GM19397 (cell line): ENCODE data around the gene TCERG1L.
"Not testable (repeated sequence)": the region's sequence is repeated elsewhere in the genome, so short reads cannot be mapped to it uniquely, and the experiment has no call there.

ENCODE experiments used
- ATAC-seq: cut with Tn5 transposase; IDR thresholded peaks from one replicate; pipeline ENCODE4 v1.9.1; 2021; ENCODE audit warnings: mild to moderate bottlenecking, moderate library complexity; ENCODE audit not compliant: unreplicated experiment

The TCERG1L gene

GRCh38 chr10:131172433-131172832 lies 139.1 kb downstream of the TCERG1L start:
- ATAC-seq: no peak

- ATAC-seq: no peak
Measured at GRCh38 chr10:131169146-131169545, 142.4 kb downstream of the TCERG1L start.

DNA sequence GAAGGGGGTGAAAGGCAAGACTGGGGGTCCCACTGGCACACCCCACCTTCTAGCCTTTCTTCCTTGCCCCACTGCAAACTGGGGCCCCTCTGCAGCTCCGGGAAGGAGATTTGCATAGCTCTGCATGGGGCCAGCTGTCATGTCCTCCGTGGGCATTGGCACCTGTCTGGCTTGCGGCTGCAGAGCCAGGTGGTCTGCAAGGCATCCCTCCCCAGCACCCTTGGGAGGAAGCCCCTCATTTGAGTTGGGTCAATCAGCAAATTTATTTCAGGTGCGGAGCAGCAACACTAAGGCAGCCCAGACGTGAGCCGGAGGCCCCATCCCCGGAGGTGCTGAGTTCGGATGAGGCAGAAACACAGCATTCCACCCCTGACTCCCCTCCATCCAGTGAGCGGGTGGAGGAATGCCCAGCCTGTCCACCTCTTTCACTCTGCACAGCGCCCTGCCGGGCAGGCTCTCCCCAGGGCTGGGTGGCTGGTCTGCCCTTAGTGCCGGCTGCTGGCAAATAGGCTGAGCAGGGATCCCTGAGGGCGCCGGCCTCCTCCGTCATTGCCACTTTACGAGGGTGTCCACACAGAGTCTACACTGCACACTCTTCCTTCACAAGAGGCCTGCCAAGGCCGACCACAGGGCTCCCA lies 143.2 kb downstream of the TCERG1L start:
- no peak for ATAC-seq

- no peak for ATAC-seq
Measured at GRCh38 chr10:131167036-131167860, 144.3 kb downstream of the TCERG1L start.

DNA sequence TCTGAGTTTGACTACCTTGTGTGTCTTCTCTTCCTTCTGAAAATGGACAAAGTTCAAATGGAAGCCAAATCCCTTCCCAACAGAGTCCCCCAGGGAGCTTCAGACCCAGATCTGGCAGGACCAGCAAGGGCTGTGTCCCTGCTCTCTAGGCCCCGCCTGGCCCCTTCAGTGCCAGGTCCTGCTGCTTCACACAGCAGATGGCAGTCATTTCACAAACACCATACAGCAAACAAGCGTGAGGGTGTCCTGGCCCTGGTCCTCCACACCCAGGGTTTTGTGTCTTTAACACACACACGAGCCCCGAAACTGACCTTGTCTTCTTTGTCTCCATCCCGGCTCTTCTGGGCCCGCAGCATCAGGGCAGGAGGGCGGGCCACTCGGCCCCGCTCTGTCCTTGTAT lies 145.0 kb downstream of the TCERG1L start:
- no peak for ATAC-seq

DNA sequence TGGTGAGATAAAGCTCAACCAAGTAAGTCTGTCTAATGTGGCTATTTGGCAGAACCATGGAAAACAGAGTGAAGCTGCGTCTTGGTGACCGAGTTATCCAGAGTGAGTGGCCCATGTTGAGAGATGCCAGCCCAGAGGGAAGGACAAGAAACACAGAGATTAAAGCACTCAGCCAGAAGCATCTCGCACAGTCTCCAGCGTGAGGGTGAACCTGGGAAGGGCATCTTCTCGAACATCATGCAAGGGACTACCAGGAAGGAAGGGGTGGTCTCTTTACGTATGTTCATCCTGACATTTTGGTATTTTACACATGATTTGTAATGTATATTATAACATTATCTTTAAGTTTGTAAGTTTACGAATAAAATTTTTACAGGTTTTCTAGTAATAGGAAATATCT lies 146.4 kb downstream of the TCERG1L start:
- no peak for ATAC-seq

DNA sequence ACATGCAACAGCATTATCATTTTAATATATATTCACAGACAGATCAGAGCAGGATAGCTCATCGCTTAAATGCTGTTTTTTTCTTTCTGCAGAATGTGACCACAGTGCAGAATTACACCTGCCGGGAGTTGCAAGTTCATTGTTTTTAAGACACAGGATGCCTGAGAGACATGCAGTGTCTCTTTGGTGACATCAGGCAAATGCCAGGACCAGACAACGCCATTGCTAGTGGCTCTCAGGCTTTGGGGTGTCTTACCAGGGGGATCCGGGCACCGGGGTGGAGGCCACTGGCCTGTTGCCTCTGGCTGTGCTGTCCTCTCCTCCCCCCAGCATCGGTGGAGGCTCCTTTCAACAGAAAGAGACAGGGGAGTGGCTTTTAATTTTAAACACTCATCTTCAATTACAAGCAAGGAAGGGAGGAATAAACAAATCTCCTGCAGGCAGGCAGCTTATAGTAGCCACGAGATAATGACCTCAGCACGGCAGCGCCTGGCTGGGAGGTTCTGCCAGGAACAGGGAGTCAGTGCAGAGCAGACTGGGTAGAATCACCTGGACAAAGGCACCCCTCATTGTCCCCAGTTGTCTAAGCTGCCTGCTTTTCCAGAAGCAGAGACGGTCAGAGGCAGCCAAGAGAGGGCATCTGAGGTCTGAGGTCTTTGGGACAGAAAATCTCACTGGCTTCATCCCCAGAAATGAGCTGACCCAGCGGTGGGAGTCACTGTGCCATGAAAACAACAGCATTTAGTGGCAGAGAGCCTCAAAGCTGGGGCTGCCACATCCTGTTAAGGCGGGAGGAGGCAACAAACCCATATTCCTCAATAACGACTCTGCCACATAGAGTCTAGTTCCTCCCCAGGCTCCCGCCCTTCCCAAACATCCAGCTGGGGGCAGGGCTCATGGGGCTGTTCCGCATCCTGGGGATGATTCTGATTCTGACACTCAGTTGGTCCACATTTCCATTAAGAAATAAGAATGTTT lies 148.4 kb downstream of the TCERG1L start:
- ATAC-seq: no peak

DNA sequence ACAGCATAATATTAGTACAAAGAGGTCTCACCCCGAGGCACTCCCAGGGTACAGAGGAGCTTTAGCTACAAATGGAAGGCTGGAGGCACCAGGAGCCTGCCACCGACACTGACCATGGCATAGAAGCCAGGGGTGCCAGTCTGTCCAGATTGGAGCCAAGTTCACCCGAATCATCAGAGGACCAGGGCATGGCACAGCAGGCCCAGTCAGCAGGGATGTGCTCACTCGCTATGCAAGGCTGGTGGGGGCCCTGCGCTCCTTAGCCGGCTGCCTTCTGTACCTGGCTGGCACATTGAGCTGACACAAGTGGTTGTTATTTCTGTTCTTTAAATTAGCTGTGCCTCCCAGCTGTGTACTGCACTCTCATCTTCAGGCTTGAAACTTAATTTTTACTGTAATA lies 149.3 kb downstream of the TCERG1L start:
- ATAC-seq: no peak

DNA sequence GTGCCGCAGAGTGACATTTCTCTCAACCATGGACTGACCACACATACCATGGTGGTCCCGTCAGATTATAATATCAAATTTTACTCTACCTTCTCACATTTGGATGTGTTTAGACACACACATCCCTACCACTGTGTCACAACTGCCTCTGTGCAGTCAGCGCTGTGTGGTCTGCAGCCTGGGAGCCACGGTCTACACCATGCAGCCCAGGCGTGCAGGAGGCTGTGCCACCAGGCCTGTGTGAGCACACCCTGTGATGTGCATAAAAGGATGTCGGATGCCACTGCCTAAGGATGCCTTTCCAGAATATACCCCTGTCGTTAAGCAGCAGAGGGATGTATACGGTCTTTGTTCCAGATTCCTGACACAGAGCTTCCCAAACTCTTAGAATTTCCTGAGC lies 150.4 kb downstream of the TCERG1L start:
- no peak for ATAC-seq

DNA sequence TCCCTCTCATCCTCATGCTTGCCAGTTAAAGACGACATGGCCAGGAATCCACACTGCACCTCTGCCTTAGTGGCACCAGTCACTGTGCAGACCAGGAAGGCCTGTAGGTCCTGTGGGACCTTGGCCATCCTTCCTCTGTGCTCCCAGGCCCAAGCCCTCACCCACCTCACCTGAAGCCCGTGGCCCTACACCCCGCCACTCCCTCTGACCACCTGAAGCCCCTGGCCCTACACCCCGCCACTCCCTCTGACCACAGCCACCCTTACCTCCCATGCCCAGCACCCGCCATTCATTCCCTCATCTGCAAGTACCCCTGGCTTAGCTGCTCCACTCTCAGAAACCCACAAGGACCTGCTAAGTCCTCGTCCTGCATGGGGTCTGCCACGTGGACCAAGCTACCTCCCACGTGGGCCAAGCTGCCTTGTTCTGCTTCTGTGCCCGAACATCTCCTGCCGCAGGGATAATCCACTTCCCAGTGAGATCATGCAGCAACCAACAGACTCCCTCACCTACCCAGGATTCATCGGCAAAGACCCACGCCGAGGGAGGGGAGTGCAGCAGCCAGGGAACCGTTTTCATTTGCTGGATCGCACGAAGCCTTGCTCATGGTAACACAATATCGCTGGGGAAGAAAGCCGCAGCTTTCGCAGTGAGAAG lies 151.2 kb downstream of the TCERG1L start:
- ATAC-seq: no peak

GRCh38 chr10:131159771-131160170 lies 151.8 kb downstream of the TCERG1L start:
- no peak for ATAC-seq

DNA sequence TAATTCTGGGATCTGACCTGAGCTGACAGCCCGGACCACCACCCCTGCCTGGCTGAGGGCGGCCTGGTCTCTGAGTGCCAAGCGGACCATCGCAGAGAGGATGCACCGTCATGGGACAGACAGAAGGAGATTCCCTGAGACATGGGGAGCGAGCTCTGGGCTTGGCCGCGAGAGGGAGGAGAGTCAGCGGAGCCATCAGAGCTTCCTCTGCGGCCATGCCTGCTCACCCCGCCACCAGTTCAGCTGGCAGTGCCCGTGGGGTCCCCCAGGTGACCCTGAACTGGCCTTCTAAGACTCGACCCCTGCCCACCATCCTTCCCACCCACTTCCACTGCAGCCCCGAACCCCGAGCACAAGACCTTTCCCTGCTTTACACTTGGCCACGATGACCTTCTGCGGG lies 152.8 kb downstream of the TCERG1L start:
- no peak for ATAC-seq

DNA sequence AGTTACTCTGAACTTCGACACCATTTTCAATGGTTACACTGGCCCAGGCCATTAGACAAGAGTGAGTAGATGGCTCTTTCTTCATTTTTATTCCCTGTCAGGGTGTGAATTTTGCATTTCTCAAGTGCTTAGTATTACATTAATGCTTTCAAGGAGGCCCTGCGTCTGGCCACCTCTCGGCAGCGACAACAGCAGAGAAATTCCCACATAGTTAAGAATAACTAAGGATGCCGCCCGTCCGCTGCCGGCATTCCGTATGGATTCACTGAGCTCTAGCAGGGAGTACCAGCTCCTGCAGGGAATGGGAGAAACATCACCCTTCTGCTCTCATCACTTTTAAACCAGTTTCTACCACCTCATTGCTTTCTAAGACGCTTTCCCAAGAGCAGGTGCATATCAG lies 153.6 kb downstream of the TCERG1L start:
- no peak for ATAC-seq

DNA sequence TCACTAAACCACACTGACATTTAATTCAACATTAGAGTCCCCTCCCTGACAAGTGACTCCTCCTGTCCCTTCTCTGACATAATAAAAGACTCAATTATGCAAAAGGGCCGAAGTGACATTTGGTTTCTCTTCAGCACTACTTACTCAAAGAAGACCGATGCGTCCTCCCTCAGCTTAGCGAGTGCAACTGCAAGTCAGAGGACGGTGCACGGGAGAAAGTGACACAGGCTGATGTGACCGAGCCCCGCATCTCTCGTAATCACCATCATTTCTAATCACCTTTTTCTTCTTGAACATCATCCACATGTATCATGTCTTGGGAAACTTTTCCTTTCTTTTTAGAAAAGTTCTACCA lies 155.7 kb downstream of the TCERG1L start:
- no peak for ATAC-seq

DNA sequence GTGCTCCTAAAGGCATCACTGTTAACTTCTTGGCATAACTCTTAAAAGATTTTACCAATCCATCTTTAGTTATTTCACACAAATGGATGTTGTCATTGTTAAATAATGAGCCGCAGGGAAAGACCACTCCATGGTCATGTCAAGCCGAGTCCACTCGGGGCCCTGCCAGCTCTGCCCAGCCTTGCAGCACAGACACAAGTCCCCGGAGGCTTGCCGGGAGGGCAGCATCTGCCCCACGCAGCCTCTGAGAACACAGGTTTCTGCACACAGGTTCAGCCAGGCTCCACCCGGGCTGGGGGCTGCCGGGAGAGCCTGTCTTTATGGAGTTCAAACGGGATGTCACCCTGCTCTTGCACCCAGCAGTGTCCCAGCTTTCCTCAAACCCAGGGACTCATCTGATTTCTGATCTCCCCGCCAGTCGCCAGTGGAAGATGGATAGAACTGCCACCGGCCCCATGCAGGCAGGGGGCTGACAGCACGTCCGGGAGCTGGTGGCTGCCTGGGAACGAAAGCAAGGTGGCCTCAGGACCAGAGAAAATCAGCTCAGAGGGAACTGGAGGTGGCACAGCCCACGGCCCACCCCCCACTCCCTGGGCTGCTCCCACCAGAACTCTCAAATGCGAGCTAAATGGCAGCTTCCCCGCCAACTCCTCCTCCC lies 156.2 kb downstream of the TCERG1L start:
- no peak for ATAC-seq

GRCh38 chr10:131154306-131155025 lies 157.1 kb downstream of the TCERG1L start:
- no peak for ATAC-seq

- not testable (repeated sequence) for ATAC-seq
Measured at GRCh38 chr10:131152456-131152855, 159.1 kb downstream of the TCERG1L start.

DNA sequence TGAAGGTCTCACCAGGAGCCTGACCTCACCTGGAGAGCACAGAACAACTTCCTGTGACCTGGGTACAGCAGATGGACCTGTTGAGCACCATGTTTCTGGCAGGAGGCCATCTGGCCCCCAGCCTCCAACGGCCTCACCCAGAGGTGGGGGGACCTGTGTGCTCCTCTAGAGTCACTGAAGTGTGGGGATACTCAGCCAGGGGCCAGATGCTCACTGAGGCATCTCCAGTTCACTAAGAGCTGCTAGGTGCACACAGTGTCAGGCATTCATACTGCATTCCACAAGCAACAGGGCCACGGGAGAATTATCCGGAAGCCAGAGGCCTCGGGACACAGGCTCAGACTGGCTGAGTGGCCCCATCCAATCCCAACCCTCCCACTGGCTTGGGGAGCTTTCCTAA lies 161.4 kb downstream of the TCERG1L start:
- no peak for ATAC-seq

DNA sequence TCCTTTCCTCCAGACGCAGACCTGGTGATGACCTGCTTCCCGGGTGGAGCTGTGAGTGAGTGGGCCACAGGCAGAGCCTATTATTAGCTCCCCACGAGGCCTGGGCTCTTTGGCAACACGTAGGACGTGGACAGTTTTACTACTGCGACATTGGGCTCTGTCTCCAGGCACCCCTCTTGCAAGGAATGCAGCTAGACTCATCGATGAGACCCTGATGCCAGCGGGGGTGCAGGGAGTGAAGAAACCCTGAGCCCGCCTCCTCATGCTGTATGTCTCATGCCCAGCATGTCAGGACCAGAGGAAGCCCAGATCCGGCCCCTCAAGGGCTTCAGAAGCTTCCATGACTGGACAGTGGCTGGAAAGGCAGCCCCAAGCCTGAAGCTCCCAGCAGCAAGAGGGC lies 161.9 kb downstream of the TCERG1L start:
- ATAC-seq: no peak

GRCh38 chr10:131149111-131149510 lies 162.4 kb downstream of the TCERG1L start:
- ATAC-seq: no peak
